Stimulated activated CD8-positive, alpha-beta memory T cell treated with anti-CD3 and anti-CD28 coated beads, Interleukin-4, amount 100 ng/mL, for 48 hours (primary cell): Measurements from ENCODE around the gene PLG.
"Not testable (repeated sequence)": the region's sequence is repeated elsewhere in the genome, so short reads cannot be mapped to it uniquely, and the experiment has no call there.

ENCODE experiments used
- DNase-seq: peaks from one replicate; pipeline ENCODE4 v3.0.0-alpha.2; 2020

Gene PLG

DNA sequence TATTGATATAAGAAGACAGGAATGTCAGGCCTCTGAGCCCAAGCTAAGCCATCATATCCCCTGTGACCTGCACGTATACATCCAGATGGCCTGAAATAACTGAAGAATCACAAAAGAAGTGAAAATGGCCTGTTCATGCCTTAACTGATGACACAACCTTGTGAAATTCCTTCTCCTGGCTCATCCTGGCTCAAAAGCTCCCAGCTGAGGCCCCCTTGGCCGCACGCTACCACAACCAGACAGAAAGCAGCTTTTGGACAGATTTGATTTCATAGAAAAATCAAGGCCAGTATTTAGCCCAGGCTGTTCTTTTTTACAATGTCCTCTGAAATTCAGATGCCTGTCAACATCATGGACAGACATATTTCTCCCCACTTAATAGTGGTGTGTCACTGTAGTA, 78.6 kb downstream of the PLG start:
- DNase-seq = not testable (repeated sequence)

DNA sequence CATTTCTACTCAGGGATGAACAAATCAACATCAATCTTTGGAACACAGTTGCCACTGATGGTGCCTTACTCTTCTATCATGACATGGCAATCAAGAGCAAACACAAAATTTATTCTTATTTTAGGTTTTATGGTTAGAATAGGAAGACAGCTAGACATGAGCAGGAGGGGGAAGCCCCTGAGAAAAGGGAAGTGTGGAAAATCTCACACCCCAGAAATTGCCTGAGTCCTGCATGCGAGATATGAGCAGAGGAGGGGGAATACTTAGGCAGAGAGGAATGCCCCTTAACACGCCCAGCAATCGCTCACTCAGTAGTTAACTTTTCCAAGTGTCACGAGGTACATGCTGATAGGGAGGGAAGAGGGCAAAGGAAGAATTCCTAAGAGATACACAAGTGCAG, 79.3 kb downstream of the PLG start:
- no peak for DNase-seq

DNA sequence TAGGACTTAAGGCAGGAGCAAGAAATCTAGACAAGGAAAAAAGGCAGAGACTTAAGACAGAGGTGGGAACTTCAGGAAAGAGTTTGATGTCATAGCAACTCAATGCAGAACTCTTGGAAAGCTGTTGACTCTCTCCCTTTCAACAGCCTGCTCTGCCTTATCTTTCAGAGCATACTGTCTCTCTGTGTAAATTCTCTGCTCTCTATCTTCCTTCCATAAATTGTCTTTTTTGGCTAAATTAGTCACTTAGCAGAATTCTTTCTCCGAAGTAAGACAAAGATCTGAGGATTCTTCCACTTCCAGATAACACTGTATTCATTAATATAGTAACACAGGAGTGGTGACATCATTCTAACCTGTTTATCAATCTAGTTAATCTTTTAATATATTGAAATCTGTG, 80.2 kb downstream of the PLG start:
- no peak for DNase-seq

DNA sequence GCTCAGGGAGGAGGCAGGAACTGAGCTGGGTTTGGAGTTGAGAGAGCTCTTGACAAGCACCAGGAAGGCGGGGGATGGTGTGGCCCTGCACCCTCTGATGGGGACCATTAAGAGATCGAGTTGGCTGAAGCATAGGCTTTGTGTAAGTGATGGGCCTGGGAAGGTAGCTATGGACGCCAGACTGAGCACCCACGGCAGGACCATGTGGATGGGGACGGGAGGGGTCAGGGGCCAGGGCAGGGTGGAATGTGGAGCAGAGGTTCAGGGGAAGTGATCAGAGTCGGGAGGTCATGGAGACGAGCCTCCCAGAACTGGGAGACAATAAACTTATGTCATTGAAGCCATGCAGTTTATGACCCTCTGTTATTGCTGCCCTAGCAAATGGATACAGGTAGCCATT, 81.7 kb downstream of the PLG start:
- DNase-seq = no peak

DNA sequence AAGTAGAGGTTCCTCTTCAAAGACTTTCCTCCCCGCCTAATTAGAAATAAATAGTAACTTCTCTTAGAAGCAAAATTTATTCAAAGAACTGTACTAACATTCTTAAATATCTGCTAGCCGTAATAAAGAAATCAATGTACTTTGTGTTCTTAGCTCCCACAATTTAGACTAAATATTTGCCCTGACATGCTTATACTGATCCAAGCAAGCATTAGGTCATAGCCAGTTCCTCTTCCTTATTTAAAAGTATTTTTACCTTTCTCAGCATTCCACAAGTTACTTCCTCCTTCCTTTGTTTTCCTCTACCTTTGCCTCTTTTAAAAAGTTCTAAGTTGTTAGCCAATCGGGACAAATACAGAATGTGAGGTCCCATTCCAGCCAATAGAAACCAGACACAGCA, 86.1 kb downstream of the PLG start:
- DNase-seq = not testable (repeated sequence)

DNA sequence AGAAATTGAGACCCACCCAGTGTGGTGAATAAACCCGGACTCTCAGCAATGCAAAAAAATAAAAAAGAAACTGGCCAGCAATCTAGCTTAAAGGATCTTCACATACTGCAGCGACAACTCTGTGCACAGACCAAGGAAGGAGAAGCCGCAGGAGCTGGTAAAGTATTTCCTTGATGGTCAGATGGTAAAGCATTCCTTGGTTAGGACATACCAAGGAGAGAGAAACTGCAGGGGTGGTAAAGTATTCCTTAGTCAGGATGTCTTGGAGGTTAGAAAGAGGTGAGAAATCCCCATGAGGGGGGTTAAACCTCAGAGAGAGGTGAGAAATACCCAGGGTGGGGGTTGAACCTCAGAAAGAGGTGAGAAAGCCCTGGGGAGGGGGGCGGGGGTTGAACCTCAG, 86.8 kb downstream of the PLG start:
- no peak for DNase-seq

DNA sequence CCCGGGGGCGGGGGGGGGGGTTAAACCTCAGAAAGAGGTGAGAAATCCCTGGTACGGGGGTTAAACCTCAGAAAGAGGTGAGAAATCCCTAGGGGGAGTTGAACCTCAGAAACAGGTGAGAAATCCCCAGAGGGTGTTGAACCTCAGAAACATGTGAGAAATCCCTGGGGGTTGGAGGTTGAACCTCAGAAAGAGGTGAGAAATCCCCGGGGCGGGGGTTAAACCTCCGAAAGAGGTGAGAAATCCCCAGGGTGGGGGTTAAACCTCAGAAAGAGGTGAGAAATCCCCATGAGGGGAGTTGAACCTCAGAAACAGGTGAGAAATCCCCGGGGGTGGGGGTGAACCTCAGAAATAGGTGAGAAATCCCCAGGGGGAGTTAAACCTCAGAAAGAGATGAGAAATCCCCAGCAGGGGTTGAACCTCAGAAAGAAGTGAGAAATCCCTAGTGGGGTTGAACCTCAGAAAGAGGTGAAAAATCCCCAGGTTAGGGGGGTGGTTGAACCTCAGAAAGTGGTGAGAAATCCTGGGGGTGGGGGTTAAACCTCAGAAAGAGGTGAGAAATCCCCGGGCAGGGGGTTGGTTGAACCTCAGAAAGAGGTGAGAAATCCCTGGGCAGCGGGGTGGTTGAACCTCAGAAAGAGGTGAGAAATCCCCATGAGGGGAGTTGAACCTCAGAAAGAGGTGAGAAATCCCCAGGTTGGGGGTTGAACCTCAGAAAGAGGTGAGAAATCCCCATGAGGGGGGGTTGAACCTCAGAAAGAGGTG, 87.4 kb downstream of the PLG start:
- DNase-seq = peak; percentile 23

DNA sequence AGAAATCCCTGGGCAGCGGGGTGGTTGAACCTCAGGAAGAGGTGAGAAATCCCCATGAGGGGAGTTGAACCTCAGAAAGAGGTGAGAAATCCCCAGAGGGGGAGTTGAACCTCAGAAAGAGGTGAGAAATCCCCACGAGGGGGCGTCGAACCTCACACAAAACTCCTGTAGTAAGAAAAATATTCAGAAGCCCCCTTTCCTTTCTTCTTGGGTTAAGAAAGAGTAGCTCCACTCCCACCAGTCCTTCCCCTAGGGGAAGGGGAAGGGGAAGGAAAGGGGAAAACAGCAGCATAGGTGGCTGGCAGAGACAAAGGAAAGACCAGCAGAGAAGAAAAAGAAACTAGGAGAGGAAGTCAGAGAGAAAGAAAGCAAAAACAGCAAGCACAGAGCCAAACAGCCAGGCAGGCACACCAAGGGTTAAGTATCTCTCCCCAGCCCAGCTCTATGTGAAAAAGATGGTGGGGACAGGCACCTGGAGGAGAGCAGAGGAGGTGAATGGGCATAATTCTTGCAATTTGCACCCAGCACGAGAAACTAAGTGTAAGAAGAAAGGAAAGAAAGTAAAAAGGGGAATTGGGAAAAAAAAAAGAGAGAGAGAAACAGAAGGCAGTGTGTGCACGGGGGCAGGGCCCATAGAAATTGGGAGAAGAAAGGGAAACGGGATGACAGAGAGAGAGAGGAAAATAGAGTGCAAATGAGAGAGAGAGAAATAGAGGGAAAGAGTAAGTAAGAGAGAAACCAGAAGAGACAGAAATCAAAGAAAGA, 88.2 kb downstream of the PLG start:
- DNase-seq = no peak

DNA sequence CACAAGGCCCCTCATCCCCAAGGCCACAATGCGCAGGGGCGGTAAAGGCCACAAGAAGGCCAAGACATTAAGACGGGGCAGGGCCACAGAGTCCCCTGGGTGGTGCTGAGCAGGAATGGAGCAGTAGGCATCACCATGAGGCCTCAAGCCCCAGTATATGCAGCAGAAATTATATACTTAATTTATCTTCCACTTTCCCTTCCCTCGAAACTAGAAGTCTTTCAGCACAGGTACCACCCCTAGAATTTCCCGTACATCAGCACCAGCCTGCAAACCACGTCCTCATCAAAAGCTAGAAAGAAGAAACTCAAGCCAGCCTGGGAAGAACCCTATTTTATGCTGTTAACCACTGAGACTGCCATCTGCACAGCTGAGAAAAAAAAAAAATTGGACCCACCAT, 89.4 kb downstream of the PLG start:
- DNase-seq = no peak

DNA sequence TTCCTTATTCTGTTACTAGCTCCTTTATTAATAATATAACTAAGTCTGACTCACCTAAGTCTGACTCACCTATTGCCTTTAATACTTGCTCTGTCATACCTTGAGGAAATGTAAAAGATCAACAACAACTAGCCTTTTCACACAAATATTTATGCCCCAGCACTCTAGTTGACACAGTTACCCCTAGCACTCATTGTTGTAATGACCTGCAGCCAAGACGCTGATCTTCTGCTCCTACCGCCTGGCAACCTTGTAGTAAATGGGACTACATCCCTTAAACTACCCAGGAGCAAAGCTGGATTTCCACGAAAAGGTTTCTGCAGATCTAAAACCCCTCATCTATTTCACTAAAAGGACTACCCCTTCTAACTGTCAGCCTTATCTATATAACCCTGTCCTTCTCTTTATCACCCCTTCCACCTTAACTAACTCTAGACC, 90.0 kb downstream of the PLG start:
- no peak for DNase-seq

DNA sequence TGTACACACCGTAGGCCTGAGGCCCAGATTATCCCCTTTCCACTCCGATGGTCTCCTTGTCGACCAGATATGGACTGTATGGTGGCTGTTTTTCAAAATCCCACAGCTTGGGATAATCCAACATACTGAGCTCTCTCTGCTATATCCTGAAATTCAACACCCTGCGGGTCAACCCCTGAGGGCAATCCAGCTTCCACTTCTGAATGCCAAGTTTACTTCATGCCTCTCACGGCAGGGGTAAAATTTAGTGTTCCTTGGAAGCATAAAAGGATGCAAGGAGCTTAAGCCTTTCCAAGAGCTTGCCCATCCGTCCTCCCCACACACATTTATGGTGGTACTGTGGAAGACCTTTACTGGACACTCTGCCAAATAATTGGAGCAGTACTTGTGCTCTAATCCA, 90.7 kb downstream of the PLG start:
- DNase-seq = no peak

DNA sequence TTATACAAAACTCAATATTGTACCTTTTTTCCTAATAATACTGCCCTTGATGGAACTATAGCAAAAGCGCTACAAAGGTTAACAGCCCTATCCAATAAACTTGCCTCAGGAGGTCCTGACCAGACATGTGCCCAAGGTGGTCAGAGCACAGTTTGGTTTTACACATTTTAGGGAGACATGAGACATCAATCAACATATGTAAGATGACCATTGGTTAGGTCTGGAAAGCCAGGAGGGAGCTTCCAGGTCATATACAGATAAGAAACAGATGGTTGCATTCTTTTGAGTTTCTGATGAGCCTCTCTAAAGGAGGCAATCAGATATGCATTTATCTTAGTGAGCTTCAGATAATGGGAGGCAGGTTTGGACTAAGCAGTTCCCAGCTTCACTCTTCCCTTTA, 91.6 kb downstream of the PLG start:
- no peak for DNase-seq

DNA sequence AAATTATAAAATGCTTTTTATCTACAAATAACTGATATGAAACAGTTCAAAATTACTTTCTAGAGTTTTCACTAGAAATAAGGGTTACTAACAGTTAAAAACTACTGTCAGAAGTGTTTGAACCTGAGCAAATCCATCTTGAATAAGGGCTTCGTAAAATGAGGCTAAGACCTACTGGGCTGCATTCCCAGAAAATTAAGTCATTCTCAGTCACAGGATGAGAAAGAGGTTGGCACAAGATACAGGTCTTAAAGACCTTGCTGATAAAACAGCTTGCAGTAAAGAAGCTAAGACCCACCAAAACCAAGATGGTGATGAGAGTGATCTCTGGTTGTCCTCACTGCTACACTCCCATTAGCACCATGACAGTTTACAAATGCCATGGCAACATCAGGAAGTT, 93.7 kb downstream of the PLG start:
- DNase-seq = no peak

DNA sequence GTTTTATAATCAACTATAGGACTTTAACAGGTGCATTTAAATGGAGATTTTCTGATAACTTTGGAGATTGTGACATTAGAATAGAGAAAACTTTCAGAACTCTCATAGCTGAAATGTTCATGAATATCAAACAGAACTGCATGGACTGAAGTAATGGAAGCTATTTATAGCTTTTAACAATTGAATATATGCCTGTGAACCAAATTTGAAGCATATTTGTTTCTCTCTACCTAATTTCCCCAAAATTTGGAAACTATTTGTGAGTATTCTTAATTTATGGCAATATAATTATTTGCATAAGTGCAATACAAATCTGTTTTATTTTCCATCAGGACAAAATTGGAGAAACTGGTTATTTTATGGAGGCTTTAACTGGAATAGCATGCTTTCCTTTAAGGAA, 96.6 kb downstream of the PLG start:
- no peak for DNase-seq

DNA sequence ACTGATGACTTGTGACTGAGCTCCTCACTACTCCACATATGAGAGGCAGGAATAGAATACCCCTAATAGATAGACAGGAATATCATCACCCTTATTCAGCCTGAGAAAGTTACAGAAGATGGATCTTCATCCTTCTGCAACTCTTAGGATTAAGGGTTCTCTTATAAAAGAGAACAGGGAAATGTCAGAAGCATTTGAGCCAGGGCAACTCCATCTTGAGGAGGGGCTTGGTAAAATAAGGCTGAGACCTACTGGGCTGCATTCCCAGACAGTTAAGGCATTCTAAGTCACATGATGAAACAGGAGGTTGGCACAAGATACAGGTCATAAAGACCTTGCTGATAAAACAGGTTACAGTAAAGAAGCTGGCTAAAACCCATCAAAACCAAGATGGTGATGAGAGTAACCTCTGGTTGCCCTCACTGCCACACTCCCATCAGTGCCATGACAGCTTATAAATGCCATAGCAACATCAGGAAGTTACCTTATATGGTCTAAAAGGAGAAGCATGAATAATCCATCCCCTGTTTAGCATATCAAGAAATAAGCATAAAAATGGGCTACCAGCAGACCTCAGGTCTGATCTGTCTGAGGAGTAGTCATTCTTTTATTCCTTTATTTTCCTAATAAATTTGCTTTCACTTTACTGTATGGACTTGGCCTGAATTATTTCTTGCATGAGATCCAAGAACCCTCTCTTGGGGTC, 97.9 kb downstream of the PLG start:
- DNase-seq = no peak

DNA sequence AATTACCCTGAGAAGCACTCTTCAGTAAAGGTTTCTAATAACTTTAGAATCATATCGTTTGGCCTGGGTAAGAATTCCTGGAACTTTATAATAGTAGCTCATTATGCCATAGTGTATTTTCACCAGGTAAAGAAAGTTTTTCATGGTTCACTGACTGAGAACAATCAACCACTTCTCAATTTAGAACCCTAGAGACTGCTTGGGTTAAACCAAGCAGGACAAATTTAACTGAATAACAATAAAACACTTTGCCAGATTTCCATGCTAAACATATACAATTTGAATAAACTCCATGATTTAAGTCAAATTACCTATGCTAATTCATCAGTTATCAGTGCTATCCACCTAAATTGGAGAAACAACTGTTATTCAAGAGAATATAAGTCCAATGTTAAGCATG, 99.4 kb downstream of the PLG start:
- DNase-seq = no peak

DNA sequence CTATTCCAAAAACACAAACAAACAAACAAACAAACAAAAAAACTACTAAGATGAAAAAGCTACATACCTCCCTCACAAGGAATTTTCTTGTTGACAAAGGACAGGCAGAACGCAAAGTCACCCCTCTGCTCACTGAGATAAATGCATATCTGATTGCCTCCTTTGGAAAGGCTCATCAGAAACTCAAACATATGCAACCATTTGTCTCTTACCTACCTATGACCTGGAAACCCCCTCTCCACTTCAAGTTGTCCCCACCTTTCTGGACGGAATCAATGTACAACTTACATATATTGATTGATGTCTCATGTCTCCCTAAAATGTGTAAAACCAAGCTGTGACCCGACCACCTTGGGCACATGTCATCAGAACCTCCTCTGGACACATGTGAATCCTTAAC, 100.0 kb downstream of the PLG start:
- not testable (repeated sequence) for DNase-seq
